ENCODE data around the gene KRTAP10-4.
"Not testable (repeated sequence)": the region's sequence is repeated elsewhere in the genome, so short reads cannot be mapped to it uniquely, and the experiment has no call there.

The KRTAP10-4 gene

GRCh38 chr21:44579056-44579832 is 5.7 kb downstream of the KRTAP10-4 start:
- Histone ChIP-seq H3K9ac (ENCODE audit: low read length) (no peak overlapping the region), H3K4me3 (ENCODE audit: low read length) (no peak overlapping the region), H3K27ac (ENCODE audit: low read length) (no peak overlapping the region), H3K9me3 (ENCODE audit: control insufficient read depth, low read depth, low read length) (peaks cover 10% of the 10 kb centered on the region), H3K27me3 (ENCODE audit: control insufficient read depth, insufficient read depth, low read length) (no peaks in the 10 kb centered on the region), H3K36me3 (ENCODE audit: control insufficient read depth, low read depth, low read length) (no peaks in the 10 kb centered on the region), H3K4me1 (ENCODE audit: control insufficient read depth, low read depth, low read length) (no peaks in the 10 kb centered on the region)

- peaks cover 10% of the 10 kb centered on the region for H3K9me3 ChIP-seq (ENCODE audit: control insufficient read depth, low read depth, low read length)
- no peaks in the 10 kb centered on the region for H3K36me3 ChIP-seq (ENCODE audit: control insufficient read depth, low read depth, low read length)
- no peak overlapping the region for H3K9ac ChIP-seq (ENCODE audit: low read length)
- no peaks in the 10 kb centered on the region for H3K4me1 ChIP-seq (ENCODE audit: control insufficient read depth, low read depth, low read length)
- no peak overlapping the region for H3K27ac ChIP-seq (ENCODE audit: low read length)
- no peaks in the 10 kb centered on the region for H3K27me3 ChIP-seq (ENCODE audit: control insufficient read depth, insufficient read depth, low read length)
- no peak overlapping the region for H3K4me3 ChIP-seq (ENCODE audit: low read length)
Measured at GRCh38 chr21:44579833-44580144, 6.3 kb downstream of the KRTAP10-4 start.

GRCh38 chr21:44580231-44580821 is 6.8 kb downstream of the KRTAP10-4 start, which contains the start of gene KRTAP10-5:
KRTAP10-5 (minus strand) TSS chr21:44580604; CDS start chr21:44580578, 26 bp downstream.
- not testable (repeated sequence) for H3K36me3 ChIP-seq (ENCODE audit: control insufficient read depth, low read depth, low read length); H3K9ac ChIP-seq (ENCODE audit: low read length); H3K4me3 ChIP-seq (ENCODE audit: low read length); H3K27ac ChIP-seq (ENCODE audit: low read length); H3K27me3 ChIP-seq (ENCODE audit: control insufficient read depth, insufficient read depth, low read length); H3K4me1 ChIP-seq (ENCODE audit: control insufficient read depth, low read depth, low read length); H3K9me3 ChIP-seq (ENCODE audit: control insufficient read depth, low read depth, low read length)

- Histone ChIP-seq H3K9me3 (ENCODE audit: control insufficient read depth, low read depth, low read length) (peaks cover 10% of the 10 kb centered on the region), H3K4me1 (ENCODE audit: control insufficient read depth, low read depth, low read length) (no peaks in the 10 kb centered on the region), H3K36me3 (ENCODE audit: control insufficient read depth, low read depth, low read length) (no peaks in the 10 kb centered on the region)
Measured at GRCh38 chr21:44581158-44581557, 7.6 kb downstream of the KRTAP10-4 start.

GRCh38 chr21:44582055-44582454 is 8.5 kb downstream of the KRTAP10-4 start:
- H3K27ac ChIP-seq (ENCODE audit: low read length), result no peak overlapping the region
- no peaks in the 10 kb centered on the region for H3K36me3 ChIP-seq (ENCODE audit: control insufficient read depth, low read depth, low read length)
- no peak overlapping the region for H3K4me3 ChIP-seq (ENCODE audit: low read length)
- H3K9ac ChIP-seq (ENCODE audit: low read length), result no peak overlapping the region
- no peaks in the 10 kb centered on the region for H3K27me3 ChIP-seq (ENCODE audit: control insufficient read depth, insufficient read depth, low read length)
- peaks cover 4% of the 10 kb centered on the region for H3K9me3 ChIP-seq (ENCODE audit: control insufficient read depth, low read depth, low read length)
- H3K4me1 ChIP-seq (ENCODE audit: control insufficient read depth, low read depth, low read length), result no peaks in the 10 kb centered on the region

More at GRCh38 chr21:44581158-44581557, 7.6 kb downstream of the KRTAP10-4 start:
- Histone ChIP-seq H3K27ac (ENCODE audit: low read length) (no peak overlapping the region), H3K9ac (ENCODE audit: low read length) (no peak overlapping the region), H3K27me3 (ENCODE audit: control insufficient read depth, insufficient read depth, low read length) (no peaks in the 10 kb centered on the region), H3K4me3 (ENCODE audit: low read length) (no peak overlapping the region)

GRCh38 chr21:44583089-44583799 is 9.7 kb downstream of the KRTAP10-4 start:
- Histone ChIP-seq H3K9ac (ENCODE audit: low read length) (no peak overlapping the region), H3K9me3 (ENCODE audit: control insufficient read depth, low read depth, low read length) (no peaks in the 10 kb centered on the region)

GRCh38 chr21:44583800-44584147 is 10.2 kb downstream of the KRTAP10-4 start:
- no peaks in the 10 kb centered on the region for H3K36me3 ChIP-seq (ENCODE audit: control insufficient read depth, low read depth, low read length)
- H3K27ac ChIP-seq (ENCODE audit: low read length), result no peak overlapping the region
- no peak overlapping the region for H3K9ac ChIP-seq (ENCODE audit: low read length)
- H3K9me3 ChIP-seq (ENCODE audit: control insufficient read depth, low read depth, low read length), result no peaks in the 10 kb centered on the region
- H3K4me1 ChIP-seq (ENCODE audit: control insufficient read depth, low read depth, low read length), result no peaks in the 10 kb centered on the region
- H3K4me3 ChIP-seq (ENCODE audit: low read length), result no peak overlapping the region
- no peaks in the 10 kb centered on the region for H3K27me3 ChIP-seq (ENCODE audit: control insufficient read depth, insufficient read depth, low read length)

More at GRCh38 chr21:44583089-44583799, 9.7 kb downstream of the KRTAP10-4 start:
- Histone ChIP-seq H3K4me1 (ENCODE audit: control insufficient read depth, low read depth, low read length) (no peaks in the 10 kb centered on the region), H3K36me3 (ENCODE audit: control insufficient read depth, low read depth, low read length) (no peaks in the 10 kb centered on the region), H3K4me3 (ENCODE audit: low read length) (no peak overlapping the region), H3K27me3 (ENCODE audit: control insufficient read depth, insufficient read depth, low read length) (no peaks in the 10 kb centered on the region), H3K27ac (ENCODE audit: low read length) (no peak overlapping the region)

GRCh38 chr21:44585892-44586291 is 12.4 kb downstream of the KRTAP10-4 start:
- no peaks in the 10 kb centered on the region for H3K4me1 ChIP-seq (ENCODE audit: control insufficient read depth, low read depth, low read length)
- no peak overlapping the region for H3K9ac ChIP-seq (ENCODE audit: low read length)
- H3K9me3 ChIP-seq (ENCODE audit: control insufficient read depth, low read depth, low read length), result no peaks in the 10 kb centered on the region
- H3K36me3 ChIP-seq (ENCODE audit: control insufficient read depth, low read depth, low read length), result no peaks in the 10 kb centered on the region
- H3K27ac ChIP-seq (ENCODE audit: low read length), result no peak overlapping the region
- H3K4me3 ChIP-seq (ENCODE audit: low read length), result no peak overlapping the region
- no peaks in the 10 kb centered on the region for H3K27me3 ChIP-seq (ENCODE audit: control insufficient read depth, insufficient read depth, low read length)

GRCh38 chr21:44589094-44589493 is 15.6 kb downstream of the KRTAP10-4 start:
- H3K27me3 ChIP-seq (ENCODE audit: control insufficient read depth, insufficient read depth, low read length), result no peaks in the 10 kb centered on the region
- no peaks in the 10 kb centered on the region for H3K9me3 ChIP-seq (ENCODE audit: control insufficient read depth, low read depth, low read length)
- H3K36me3 ChIP-seq (ENCODE audit: control insufficient read depth, low read depth, low read length), result no peaks in the 10 kb centered on the region
- H3K4me1 ChIP-seq (ENCODE audit: control insufficient read depth, low read depth, low read length), result peaks cover 17% of the 10 kb centered on the region
- H3K9ac ChIP-seq (ENCODE audit: low read length), result no peak overlapping the region
- H3K4me3 ChIP-seq (ENCODE audit: low read length), result no peak overlapping the region
- no peak overlapping the region for H3K27ac ChIP-seq (ENCODE audit: low read length)

GRCh38 chr21:44589586-44590305 is 16.2 kb downstream of the KRTAP10-4 start:
- peaks cover 17% of the 10 kb centered on the region for H3K4me1 ChIP-seq (ENCODE audit: control insufficient read depth, low read depth, low read length)
- no peaks in the 10 kb centered on the region for H3K27me3 ChIP-seq (ENCODE audit: control insufficient read depth, insufficient read depth, low read length)
- no peaks in the 10 kb centered on the region for H3K9me3 ChIP-seq (ENCODE audit: control insufficient read depth, low read depth, low read length)
- H3K36me3 ChIP-seq (ENCODE audit: control insufficient read depth, low read depth, low read length), result no peaks in the 10 kb centered on the region
- H3K9ac ChIP-seq (ENCODE audit: low read length), result no peak overlapping the region
- no peak overlapping the region for H3K4me3 ChIP-seq (ENCODE audit: low read length)
- H3K27ac ChIP-seq (ENCODE audit: low read length), result no peak overlapping the region

- no peak overlapping the region for H3K9ac ChIP-seq (ENCODE audit: low read length)
- peaks cover 17% of the 10 kb centered on the region for H3K4me1 ChIP-seq (ENCODE audit: control insufficient read depth, low read depth, low read length)
- no peak overlapping the region for H3K4me3 ChIP-seq (ENCODE audit: low read length)
- H3K36me3 ChIP-seq (ENCODE audit: control insufficient read depth, low read depth, low read length), result no peaks in the 10 kb centered on the region
- no peaks in the 10 kb centered on the region for H3K9me3 ChIP-seq (ENCODE audit: control insufficient read depth, low read depth, low read length)
- H3K27me3 ChIP-seq (ENCODE audit: control insufficient read depth, insufficient read depth, low read length), result no peaks in the 10 kb centered on the region
- no peak overlapping the region for H3K27ac ChIP-seq (ENCODE audit: low read length)
Measured at GRCh38 chr21:44590311-44590721, 16.8 kb downstream of the KRTAP10-4 start.

All from iPS-18a (cell line).